OCI-LY7 (cell line): ENCODE measurements around the gene RPS3.

Experiments
- EZH2phosphoT487 ChIP-seq: fragments of 200-600 bp; sonication (generic); IDR thresholded peaks from 2 replicates; pipeline ENCODE4 v1.6.1; 2018; ENCODE audit warnings: low read depth, borderline replicate concordance, mild to moderate bottlenecking, mixed run types, antibody characterized with exemption, low read length, moderate library complexity, mixed read lengths
- TF ChIP-seq, protein P1 (sequence below): fragments of 200-600 bp; sonication (generic); conservative IDR thresholded peaks from 2 replicates; pipeline ENCODE4 v1.5.1; 2014; ENCODE audit warnings: mild to moderate bottlenecking, antibody characterized with exemption, low read length, moderate library complexity, mixed read lengths

DNA sequence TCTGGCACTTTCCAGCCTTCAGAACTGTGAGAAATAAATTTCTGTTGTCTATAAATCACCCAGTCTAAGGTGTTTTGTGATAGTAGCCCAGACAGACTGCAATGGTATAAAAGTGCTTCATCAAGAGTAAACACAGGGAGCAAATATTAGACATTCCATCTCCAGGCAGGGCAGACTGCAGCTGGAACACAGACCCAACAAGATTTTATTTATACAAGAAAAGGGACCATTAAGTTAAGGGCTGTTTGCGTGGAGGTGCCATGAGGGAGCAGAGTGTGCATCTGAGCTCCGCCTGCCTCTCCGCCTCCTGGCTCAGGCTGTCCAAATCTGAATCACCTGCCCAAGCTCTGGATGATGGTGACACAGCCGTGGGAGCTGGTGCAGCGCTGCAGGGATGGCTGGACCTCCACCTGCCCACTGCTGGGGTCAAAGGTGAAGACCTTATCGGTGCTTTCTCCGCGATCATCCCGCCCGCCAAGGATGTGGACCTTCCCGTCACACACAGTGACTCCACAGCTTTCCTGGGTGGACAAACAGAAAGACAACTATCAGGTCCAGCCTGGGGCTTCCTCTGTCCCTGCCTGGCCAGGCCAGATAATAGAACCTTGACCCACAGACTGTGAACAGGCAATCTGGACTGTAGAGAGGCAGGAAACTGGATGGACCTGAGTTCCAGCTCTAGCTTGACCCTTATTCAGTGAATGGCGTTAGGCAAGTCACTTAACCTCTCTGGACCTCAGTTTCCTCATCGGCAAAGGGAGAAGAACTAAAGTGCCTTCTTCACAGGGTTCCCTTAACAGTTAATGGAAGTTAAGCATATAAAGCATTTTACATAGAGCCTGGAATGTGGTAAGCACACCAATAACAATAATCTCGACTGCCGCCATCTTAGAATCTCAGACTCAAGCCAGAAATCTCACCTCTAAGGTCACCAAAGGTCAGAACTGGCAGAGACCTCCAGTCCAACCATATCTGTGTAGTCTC lies 23.2 kb downstream of the RPS3 start:
- TF ChIP-seq, protein P1, sequence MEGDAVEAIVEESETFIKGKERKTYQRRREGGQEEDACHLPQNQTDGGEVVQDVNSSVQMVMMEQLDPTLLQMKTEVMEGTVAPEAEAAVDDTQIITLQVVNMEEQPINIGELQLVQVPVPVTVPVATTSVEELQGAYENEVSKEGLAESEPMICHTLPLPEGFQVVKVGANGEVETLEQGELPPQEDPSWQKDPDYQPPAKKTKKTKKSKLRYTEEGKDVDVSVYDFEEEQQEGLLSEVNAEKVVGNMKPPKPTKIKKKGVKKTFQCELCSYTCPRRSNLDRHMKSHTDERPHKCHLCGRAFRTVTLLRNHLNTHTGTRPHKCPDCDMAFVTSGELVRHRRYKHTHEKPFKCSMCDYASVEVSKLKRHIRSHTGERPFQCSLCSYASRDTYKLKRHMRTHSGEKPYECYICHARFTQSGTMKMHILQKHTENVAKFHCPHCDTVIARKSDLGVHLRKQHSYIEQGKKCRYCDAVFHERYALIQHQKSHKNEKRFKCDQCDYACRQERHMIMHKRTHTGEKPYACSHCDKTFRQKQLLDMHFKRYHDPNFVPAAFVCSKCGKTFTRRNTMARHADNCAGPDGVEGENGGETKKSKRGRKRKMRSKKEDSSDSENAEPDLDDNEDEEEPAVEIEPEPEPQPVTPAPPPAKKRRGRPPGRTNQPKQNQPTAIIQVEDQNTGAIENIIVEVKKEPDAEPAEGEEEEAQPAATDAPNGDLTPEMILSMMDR, result no peak
- TF ChIP-seq EZH2phosphoT487, result no peak
